ENCODE data around the gene NHERF2.
"Not testable (repeated sequence)": the region's sequence is repeated elsewhere in the genome, so short reads cannot be mapped to it uniquely, and the experiment has no call there.

NHERF2 gene

DNA sequence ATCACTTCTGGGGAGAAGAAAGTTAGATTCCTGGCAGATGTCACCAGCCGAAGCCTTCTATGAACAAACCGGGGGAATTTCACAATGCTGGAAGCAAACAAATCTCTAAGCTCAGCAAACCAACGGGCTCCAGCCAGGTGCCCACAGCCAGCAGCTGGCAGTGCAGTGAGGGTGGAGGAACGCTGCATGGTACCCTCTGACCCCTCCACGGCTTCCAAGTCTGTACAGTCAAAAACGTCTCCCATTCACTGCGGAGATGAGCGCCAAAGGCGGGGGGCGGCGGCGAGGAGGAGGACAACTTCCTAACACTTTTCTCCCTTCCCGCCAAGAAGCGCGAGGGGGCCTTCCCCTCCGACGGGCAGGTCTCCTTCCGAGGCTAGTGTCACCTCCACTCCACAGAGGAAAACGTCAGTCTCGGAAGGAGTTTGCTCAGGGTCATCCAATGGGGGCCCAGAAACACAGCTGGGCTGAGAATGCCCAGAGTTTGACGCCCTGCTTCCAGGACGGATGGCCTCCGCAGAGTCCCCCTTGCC, 18.0 kb upstream of the NHERF2 start:
- Histone ChIP-seq H3K79me2 (ENCODE audit: low read length) (peaks cover 65% of the 10 kb centered on the region), H3K4me2 (ENCODE audit: low read depth, low read length) (peak overlapping the region; percentile 96), H3K4me1 (ENCODE audit: low read length) (peaks cover 17% of the 10 kb centered on the region; the same call in 1 of the 2 replicates), H3K4me3 (ENCODE audit: low read length) (peak overlapping the region; percentile 92), H3K27ac (ENCODE audit: low read length) (peak overlapping the region; percentile 47; the same call in 1 of the 2 replicates), H3K9me2 (replicated peaks; ENCODE audit: insufficient read depth, low read length) (no peaks in the 10 kb centered on the region), H4K20me1 (ENCODE audit: insufficient read depth, low read length) (peaks cover 6% of the 10 kb centered on the region; the same call in 1 of the 2 replicates), H3F3A (ENCODE audit: insufficient read depth, low read length) (no peaks in the 10 kb centered on the region), H3K27me3 (replicated peaks; ENCODE audit: insufficient read depth, low read length) (no peaks in the 10 kb centered on the region), H3K9me3 (replicated peaks; ENCODE audit: insufficient read depth, low read length) (no peaks in the 10 kb centered on the region), H2AFZ (ENCODE audit: low read length) (peak overlapping the region; percentile 17; the same call in 1 of the 2 replicates), H3K9ac (ENCODE audit: low read length) (peak overlapping the region; percentile 89), H3K36me3 (replicated peaks; ENCODE audit: insufficient read depth, low read length) (no peaks in the 10 kb centered on the region)
- TF ChIP-seq EZH2phosphoT487 (IDR thresholded peaks at IDR 0.05; ENCODE audit: low read length) (no peak), EZH2 (optimal IDR thresholded peaks at IDR 0.05; ENCODE audit: low read depth, low read length) (no peak)
- TF ChIP-seq, protein P1, sequence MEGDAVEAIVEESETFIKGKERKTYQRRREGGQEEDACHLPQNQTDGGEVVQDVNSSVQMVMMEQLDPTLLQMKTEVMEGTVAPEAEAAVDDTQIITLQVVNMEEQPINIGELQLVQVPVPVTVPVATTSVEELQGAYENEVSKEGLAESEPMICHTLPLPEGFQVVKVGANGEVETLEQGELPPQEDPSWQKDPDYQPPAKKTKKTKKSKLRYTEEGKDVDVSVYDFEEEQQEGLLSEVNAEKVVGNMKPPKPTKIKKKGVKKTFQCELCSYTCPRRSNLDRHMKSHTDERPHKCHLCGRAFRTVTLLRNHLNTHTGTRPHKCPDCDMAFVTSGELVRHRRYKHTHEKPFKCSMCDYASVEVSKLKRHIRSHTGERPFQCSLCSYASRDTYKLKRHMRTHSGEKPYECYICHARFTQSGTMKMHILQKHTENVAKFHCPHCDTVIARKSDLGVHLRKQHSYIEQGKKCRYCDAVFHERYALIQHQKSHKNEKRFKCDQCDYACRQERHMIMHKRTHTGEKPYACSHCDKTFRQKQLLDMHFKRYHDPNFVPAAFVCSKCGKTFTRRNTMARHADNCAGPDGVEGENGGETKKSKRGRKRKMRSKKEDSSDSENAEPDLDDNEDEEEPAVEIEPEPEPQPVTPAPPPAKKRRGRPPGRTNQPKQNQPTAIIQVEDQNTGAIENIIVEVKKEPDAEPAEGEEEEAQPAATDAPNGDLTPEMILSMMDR (IDR thresholded peaks at IDR 0.05; ENCODE audit: low read length), result no peak
- peak; percentile 34 for DNase-seq

DNA sequence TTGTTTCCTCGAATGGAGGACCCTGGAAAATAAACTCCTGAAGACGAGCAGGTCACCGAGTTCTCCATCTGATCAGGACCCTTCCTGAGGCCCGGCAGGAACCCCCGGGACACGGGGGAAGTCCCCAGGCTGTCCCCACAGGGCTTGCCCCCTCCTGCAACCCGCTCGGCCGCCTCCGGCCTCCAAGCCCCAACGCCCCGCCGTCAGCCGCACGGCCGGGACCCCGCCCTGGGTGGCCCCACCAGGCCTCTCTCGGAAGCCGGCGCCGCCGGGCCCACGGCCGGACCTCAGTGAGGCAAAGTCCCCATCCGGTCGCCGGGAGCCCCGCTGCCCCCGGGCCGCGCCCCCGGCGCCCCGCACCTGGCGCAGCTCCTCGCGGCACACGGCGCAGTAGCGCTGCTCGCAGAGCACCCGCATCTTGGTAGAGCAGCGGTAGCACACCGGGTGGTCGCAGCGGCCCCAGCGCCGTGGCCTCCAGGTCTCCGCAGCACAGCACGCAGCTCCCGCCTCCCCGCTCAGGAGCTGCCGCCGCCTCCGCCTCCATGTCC, 17.5 kb upstream of the NHERF2 start:
- Histone ChIP-seq H3K9me3 (replicated peaks; ENCODE audit: insufficient read depth, low read length) (no peaks in the 10 kb centered on the region), H3K4me2 (ENCODE audit: low read depth, low read length) (peak overlapping the region; percentile 96), H3K27ac (ENCODE audit: low read length) (peak overlapping the region; percentile 47; the same call in 1 of the 2 replicates), H3F3A (ENCODE audit: insufficient read depth, low read length) (no peaks in the 10 kb centered on the region), H3K4me3 (ENCODE audit: low read length) (peak overlapping the region; percentile 92), H4K20me1 (ENCODE audit: insufficient read depth, low read length) (peaks cover 6% of the 10 kb centered on the region; the same call in 1 of the 2 replicates), H3K4me1 (ENCODE audit: low read length) (peaks cover 17% of the 10 kb centered on the region; the same call in 1 of the 2 replicates), H2AFZ (ENCODE audit: low read length) (peak overlapping the region; percentile 17; the same call in 1 of the 2 replicates), H3K9ac (ENCODE audit: low read length) (peak overlapping the region; percentile 89), H3K9me2 (replicated peaks; ENCODE audit: insufficient read depth, low read length) (no peaks in the 10 kb centered on the region), H3K79me2 (ENCODE audit: low read length) (peaks cover 60% of the 10 kb centered on the region), H3K27me3 (replicated peaks; ENCODE audit: insufficient read depth, low read length) (no peaks in the 10 kb centered on the region), H3K36me3 (replicated peaks; ENCODE audit: insufficient read depth, low read length) (no peaks in the 10 kb centered on the region)
- DNase-seq, result peak; percentile 22
- TF ChIP-seq EZH2phosphoT487 (IDR thresholded peaks at IDR 0.05; ENCODE audit: low read length) (no peak), EZH2 (optimal IDR thresholded peaks at IDR 0.05; ENCODE audit: low read depth, low read length) (no peak)
- TF ChIP-seq, protein P1 (IDR thresholded peaks at IDR 0.05; ENCODE audit: low read length), result no peak

DNA sequence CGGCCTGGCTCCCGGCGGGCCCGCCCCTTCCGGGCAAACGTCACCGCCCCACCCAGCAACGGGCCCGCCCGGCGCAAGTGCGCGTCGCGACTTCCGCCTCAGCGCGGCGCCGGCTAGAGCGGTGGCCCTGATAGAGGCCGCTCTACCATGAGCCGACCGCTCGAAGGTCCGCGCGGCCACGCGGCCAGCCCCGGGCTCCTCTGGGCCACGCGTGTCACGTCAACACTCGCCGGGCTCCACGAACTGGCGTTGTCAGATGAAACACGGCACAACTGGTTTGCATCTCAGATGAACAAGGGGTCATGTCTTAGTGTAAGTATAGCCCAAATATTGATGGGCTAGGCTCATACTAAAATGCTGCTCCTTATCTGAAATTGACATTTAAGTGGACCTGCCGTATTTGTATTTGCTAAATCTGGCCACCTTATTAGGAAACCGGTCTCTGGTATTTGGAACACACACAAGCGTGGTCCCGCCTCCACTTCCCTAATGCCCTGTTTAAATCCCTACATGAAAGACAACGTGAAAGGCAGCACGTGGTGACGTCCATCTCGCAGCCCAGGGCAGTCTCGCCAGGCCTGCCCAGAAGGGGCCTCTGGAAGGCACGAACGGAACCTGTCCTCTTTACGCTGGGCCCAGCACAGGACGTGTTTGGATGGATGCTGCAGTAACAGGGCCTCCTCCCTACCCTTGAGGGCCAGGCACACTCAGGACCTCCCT, 16.8 kb upstream of the NHERF2 start, which contains the start of gene ZNF598:
TSS of gene ZNF598 (minus strand) at position 31 of the 720 bp plus-strand sequence.
- peak within 1 kb of the TSS; percentile 89 for H3K9ac ChIP-seq (ENCODE audit: low read length)

DNA sequence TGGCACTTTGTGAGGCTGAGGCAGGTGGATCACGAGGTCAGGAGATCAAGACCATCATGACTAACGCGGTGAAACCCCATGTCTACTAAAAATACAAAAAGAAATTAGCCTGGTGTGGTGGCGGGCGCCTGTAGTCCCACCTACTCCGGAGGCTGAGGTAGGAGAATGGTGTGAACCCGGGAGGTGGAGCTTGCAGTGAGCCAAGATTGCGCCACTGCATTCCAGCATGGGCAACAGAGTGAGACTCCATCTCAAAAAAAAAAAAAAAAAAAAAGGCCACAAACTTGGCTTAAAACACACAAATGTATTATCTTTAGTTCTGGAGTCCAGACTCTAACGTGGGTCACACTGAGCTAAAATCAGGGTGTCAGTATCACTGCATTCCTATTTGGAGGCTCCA, 15.0 kb upstream of the NHERF2 start:
- H3K9ac ChIP-seq (ENCODE audit: low read length); H2AFZ ChIP-seq (ENCODE audit: low read length); H3K27ac ChIP-seq (ENCODE audit: low read length); H3K9me3 ChIP-seq (replicated peaks; ENCODE audit: insufficient read depth, low read length); DNase-seq; H3F3A ChIP-seq (ENCODE audit: insufficient read depth, low read length); H3K9me2 ChIP-seq (replicated peaks; ENCODE audit: insufficient read depth, low read length); H3K4me3 ChIP-seq (ENCODE audit: low read length); H3K27me3 ChIP-seq (replicated peaks; ENCODE audit: insufficient read depth, low read length); H3K36me3 ChIP-seq (replicated peaks; ENCODE audit: insufficient read depth, low read length); H4K20me1 ChIP-seq (ENCODE audit: insufficient read depth, low read length); H3K4me2 ChIP-seq (ENCODE audit: low read depth, low read length): not testable (repeated sequence)
- Histone ChIP-seq H3K4me1 (ENCODE audit: low read length) (peaks cover 17% of the 10 kb centered on the region; the same call in 1 of the 2 replicates), H3K79me2 (ENCODE audit: low read length) (peaks cover 35% of the 10 kb centered on the region)

More for the DNA sequence above, 16.8 kb upstream of the NHERF2 start, which contains the start of gene ZNF598:
- Histone ChIP-seq H3K79me2 (ENCODE audit: low read length) (peaks cover 53% of the 10 kb centered on the region), H3K4me3 (ENCODE audit: low read length) (peak within 1 kb of the TSS; percentile 92), H4K20me1 (ENCODE audit: insufficient read depth, low read length) (peaks cover 6% of the 10 kb centered on the region; the same call in 1 of the 2 replicates), H2AFZ (ENCODE audit: low read length) (peak within 1 kb of the TSS; percentile 66), H3K36me3 (replicated peaks; ENCODE audit: insufficient read depth, low read length) (no peaks in the 10 kb centered on the region), H3K9me3 (replicated peaks; ENCODE audit: insufficient read depth, low read length) (no peaks in the 10 kb centered on the region), H3K4me2 (ENCODE audit: low read depth, low read length) (peak within 1 kb of the TSS; percentile 96), H3K4me1 (ENCODE audit: low read length) (peaks cover 17% of the 10 kb centered on the region; the same call in 1 of the 2 replicates), H3F3A (ENCODE audit: insufficient read depth, low read length) (no peaks in the 10 kb centered on the region), H3K27ac (ENCODE audit: low read length) (peak within 1 kb of the TSS; percentile 47; the same call in 1 of the 2 replicates), H3K27me3 (replicated peaks; ENCODE audit: insufficient read depth, low read length) (no peaks in the 10 kb centered on the region), H3K9me2 (replicated peaks; ENCODE audit: insufficient read depth, low read length) (no peaks in the 10 kb centered on the region)
- TF ChIP-seq EZH2 (optimal IDR thresholded peaks at IDR 0.05; ENCODE audit: low read depth, low read length) (no peak), EZH2phosphoT487 (IDR thresholded peaks at IDR 0.05; ENCODE audit: low read length) (no peak)
- TF ChIP-seq, protein P1 (IDR thresholded peaks at IDR 0.05; ENCODE audit: low read length), result no peak
- DNase-seq, result peak; percentile 91
